ENCODE data around the gene ZNF787.

DNA sequence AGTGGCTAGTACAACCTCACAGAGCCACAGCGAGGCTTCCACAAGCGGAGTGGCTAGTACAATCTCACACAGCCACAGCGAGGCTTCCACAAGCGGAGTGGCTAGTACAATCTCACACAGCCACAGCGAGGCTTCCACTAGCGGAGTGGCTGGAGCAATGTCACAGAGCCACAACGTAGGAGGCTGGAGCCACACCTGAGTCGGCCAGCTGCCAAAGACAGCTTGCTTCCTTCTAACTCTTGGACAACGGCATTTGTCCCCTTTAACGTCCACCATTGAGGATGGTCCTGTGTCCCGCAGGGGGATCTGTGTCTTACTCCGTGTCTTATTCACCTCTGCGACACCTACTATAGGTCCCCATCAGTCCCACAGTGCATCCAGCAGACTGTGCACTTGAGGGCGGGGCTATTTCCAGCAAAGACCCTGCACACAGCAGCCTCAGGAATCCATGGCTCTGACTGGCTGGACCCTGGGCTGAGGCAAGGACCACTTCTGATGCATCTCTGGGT, 3.7 kb downstream of the ZNF787 start:
- TF ChIP-seq, protein P1, sequence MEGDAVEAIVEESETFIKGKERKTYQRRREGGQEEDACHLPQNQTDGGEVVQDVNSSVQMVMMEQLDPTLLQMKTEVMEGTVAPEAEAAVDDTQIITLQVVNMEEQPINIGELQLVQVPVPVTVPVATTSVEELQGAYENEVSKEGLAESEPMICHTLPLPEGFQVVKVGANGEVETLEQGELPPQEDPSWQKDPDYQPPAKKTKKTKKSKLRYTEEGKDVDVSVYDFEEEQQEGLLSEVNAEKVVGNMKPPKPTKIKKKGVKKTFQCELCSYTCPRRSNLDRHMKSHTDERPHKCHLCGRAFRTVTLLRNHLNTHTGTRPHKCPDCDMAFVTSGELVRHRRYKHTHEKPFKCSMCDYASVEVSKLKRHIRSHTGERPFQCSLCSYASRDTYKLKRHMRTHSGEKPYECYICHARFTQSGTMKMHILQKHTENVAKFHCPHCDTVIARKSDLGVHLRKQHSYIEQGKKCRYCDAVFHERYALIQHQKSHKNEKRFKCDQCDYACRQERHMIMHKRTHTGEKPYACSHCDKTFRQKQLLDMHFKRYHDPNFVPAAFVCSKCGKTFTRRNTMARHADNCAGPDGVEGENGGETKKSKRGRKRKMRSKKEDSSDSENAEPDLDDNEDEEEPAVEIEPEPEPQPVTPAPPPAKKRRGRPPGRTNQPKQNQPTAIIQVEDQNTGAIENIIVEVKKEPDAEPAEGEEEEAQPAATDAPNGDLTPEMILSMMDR (conservative IDR thresholded peaks at IDR 0.05; ENCODE audit: low read length) = no peak
- TF ChIP-seq EZH2phosphoT487 (IDR thresholded peaks at IDR 0.05; ENCODE audit: borderline replicate concordance, low read depth, low read length) = no peak
